Endothelial cell of umbilical vein (primary cell): ENCODE measurements around the gene RBM33. TPM values are rescaled to one million over a fixed set of nuclear protein-coding genes. Genes with fewer than 3 reads are reported as not detected.

ENCODE experiments used
- BruUV-seq: library from RNA; stranded (reverse); fragments of 400-500 nt; replicated peaks from 2 replicates; lab custom pipeline; 2021; lab: Mats Ljungman, UMichigan
- CTCF ChIA-PET: fragments of 300-600, 350-600 bp; sonication (Branson Sonifier 250); formaldehyde crosslinking; loops from one replicate; lab custom pipeline; 2021; ENCODE audit warnings: antibody characterized with exemption, inconsistent platforms; lab: Charles Lee
- POLR2A ChIA-PET: fragments of 300-600, 350-600 bp; sonication (Branson Sonifier 250); formaldehyde crosslinking; loops from one replicate; lab custom pipeline; 2021; ENCODE audit warnings: antibody characterized with exemption, inconsistent platforms; lab: Charles Lee
- DNase-seq: peaks from one replicate; pipeline ENCODE4 v3.0.0-alpha.2; 2011; ENCODE audit warnings: low read depth, low spot score
- FAIRE-seq: peaks from 2 replicates; lab custom pipeline; 2011; peaks lifted over from hg19 to GRCh38; lab: Jason Lieb, UNC
- H2AFZ ChIP-seq: 2 replicates; pipeline ENCODE4 v1.6.0; 2012; ENCODE audit warnings: low read depth, low read length, control low read depth, inconsistent platforms
- H3K27ac ChIP-seq: 2 replicates; pipeline ENCODE4 v1.5.1; 2011; ENCODE audit warnings: low read depth, mild to moderate bottlenecking, control low read depth, low read length, moderate library complexity; ENCODE audit not compliant: insufficient read depth
- H3K27me3 ChIP-seq, 2 experiments: 2 replicates each; pipeline versions ENCODE4 v1.6.0 to v1.6.1; 2011; ENCODE audit warnings: low read length in 2 of 2, mixed read lengths in 1 of 2; ENCODE audit not compliant: control insufficient read depth in 2 of 2, insufficient read depth in 2 of 2
- H3K36me3 ChIP-seq, 2 experiments: 2 replicates in 1 of 2; 3 replicates in 1 of 2; pipeline ENCODE4 v1.5.1; 2011; ENCODE audit warnings: low read length in 2 of 2, mild to moderate bottlenecking in 1 of 2, moderate library complexity in 1 of 2; ENCODE audit not compliant: control insufficient read depth in 2 of 2, insufficient read depth in 2 of 2; ENCODE audit errors: extremely low read depth in 1 of 2
- H3K4me1 ChIP-seq: 3 replicates; pipeline ENCODE4 v1.5.1; 2011; ENCODE audit warnings: mild to moderate bottlenecking, low read length; ENCODE audit not compliant: control insufficient read depth, insufficient read depth; ENCODE audit errors: extremely low read depth
- H3K4me2 ChIP-seq: 2 replicates; pipeline ENCODE4 v1.6.1; 2011; ENCODE audit warnings: low read length, control low read depth, mixed read lengths; ENCODE audit not compliant: insufficient read depth
- H3K4me3 ChIP-seq, 3 experiments: fragments of 200-600 bp in 1 of 3; sonication (generic), shearing (Covaris generic) in 1 of 3; replicated peaks in 1 of 3; 2 replicates each; pipeline ENCODE4 v1.5.1; 2011 to 2016; ENCODE audit warnings: control low read depth in 3 of 3, low read length in 3 of 3, mild to moderate bottlenecking in 2 of 3, inconsistent platforms in 1 of 3, low read depth in 1 of 3, moderate library complexity in 1 of 3; ENCODE audit not compliant: insufficient read depth in 1 of 3
- H3K79me2 ChIP-seq: 2 replicates; pipeline ENCODE4 v1.6.0; 2012; ENCODE audit warnings: low read length, inconsistent platforms; ENCODE audit not compliant: control insufficient read depth, insufficient read depth
- H3K9ac ChIP-seq: replicated peaks from 2 replicates; pipeline ENCODE3; 2011; ENCODE audit warnings: low read length, control low read depth; ENCODE audit not compliant: insufficient read depth; ENCODE audit errors: extremely low read depth
- H3K9me1 ChIP-seq: replicated peaks from 3 replicates; pipeline ENCODE4 v1.6.0; 2011; ENCODE audit warnings: mild to moderate bottlenecking, low read length; ENCODE audit not compliant: control insufficient read depth, insufficient read depth; ENCODE audit errors: extremely low read depth
- H3K9me3 ChIP-seq: replicated peaks from 2 replicates; pipeline ENCODE4 v1.5.1; 2012; ENCODE audit warnings: low read length, inconsistent platforms; ENCODE audit not compliant: control insufficient read depth, insufficient read depth
- H4K20me1 ChIP-seq: replicated peaks from 2 replicates; pipeline ENCODE3; 2011; ENCODE audit warnings: mild to moderate bottlenecking, low read length; ENCODE audit not compliant: control insufficient read depth, insufficient read depth; ENCODE audit errors: extremely low read depth
- CTCF ChIP-seq, 2 donors: IDR thresholded peaks; 1 replicate in 1 of 2; 2 replicates in 1 of 2; pipeline ENCODE4 v1.5.1; 2011; ENCODE audit warnings: low read length in 2 of 2, mild to moderate bottlenecking in 2 of 2, moderate library complexity in 2 of 2, control low read depth in 1 of 2, inconsistent platforms in 1 of 2, low read depth in 1 of 2; ENCODE audit not compliant: insufficient read depth in 1 of 2; ENCODE audit errors: extremely low read depth in 1 of 2
- FOS ChIP-seq: IDR thresholded peaks from 2 replicates; pipeline ENCODE4 v1.6.1; 2011; ENCODE audit warnings: mild to moderate bottlenecking, low read length, moderate library complexity, borderline replicate concordance; ENCODE audit not compliant: insufficient read depth
- JUN ChIP-seq: IDR thresholded peaks from 2 replicates; pipeline ENCODE4 v1.6.1; 2011; ENCODE audit warnings: borderline replicate concordance, low read depth; ENCODE audit not compliant: insufficient read length, insufficient read depth
- POLR2A ChIP-seq: IDR thresholded peaks from 2 replicates; pipeline ENCODE4 v1.6.1; 2012; ENCODE audit warnings: low read depth, mild to moderate bottlenecking, control low read depth, low read length
- dilution Hi-C: fragments of 300-500 bp; cut with MboI; formaldehyde crosslinking; loops from one replicate; pipeline ENCODE4 v1.15.0; 2019; ENCODE audit warnings: low sequenced_read_pairs; ENCODE audit not compliant: extremely low pct_ligation_motif_present
- intact Hi-C: fragments of 100-400 bp; cut with micrococcal nuclease; formaldehyde crosslinking; loops from one replicate; pipeline ENCODE4 v1.10.0; 2022
- polyA plus RNA-seq, 4 experiments: library from polyadenylated mRNA; depleted of rRNA in 3 of 4; stranded (reverse) in 3 of 4; unstranded in 1 of 4; fragments of >200 nt; gene quantifications; 2 replicates each; pipeline versions ENCODE4 v1.2.1 to v1.2.3, GENCODE V29; 2011 to 2012; ENCODE audit warnings: missing spikeins in 1 of 4
- total RNA-seq: library from RNA; stranded (reverse); gene quantifications from 2 replicates; pipeline ENCODE4 v1.2.3, GENCODE V29; 2021

The RBM33 gene
- total and polyA plus RNA-seq, 2 donors (not counting 3 experiments of a cell fraction or from before 2014, with no cell fraction given): 16.2 to 68.2 TPM

DNA sequence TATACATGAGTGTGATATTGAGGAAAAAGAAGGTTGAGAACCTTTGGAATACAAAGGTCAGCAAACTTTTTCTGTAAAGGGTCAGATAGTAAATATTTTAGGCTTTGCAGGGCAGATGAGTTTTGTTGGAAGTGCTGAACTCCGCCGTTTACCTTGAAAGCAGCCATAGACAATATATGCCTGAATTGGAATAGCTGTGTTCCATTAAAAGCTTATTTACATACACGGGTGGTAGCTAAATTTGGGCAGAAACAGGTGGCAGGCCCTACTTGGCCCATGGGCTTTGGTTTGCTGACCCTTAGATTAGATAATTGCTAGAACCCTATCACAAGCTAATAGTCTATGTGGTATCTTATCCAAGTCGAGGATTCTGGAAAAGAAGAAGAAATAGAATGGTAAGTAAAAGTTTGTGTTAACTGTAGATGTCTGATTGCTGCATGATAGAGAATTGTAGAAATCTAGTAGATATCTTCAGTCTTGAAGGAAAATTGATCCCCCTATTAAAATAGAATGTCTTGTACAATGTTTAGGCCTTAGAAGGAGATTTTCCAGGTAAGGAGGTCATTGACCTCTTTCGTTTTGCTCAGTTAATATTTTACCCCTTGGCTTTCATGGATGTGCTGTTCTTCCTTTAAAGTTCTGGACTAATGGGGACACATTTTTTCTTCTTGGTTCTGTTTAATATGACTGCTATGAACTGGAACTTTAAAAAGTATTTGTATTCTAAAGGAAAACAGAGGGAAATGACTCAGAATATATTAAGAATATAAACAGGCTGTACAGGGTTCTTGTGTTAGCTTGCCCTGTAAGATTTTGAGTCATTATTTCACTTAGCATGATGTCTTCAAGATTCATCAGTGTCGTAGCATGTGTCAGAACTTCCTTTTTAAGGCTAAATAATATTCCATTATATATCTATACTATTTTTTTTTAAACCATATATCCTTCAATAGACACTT, 8.0 kb downstream of the RBM33 start:
- ChIA-PET POLR2A (interaction anchor here (1.5 kb wide), 1 partner anchor 9 kb away, joined by 3 read pairs; no protein-coding TSS in a partner anchor), CTCF (interaction anchor here (0.7 to 1.6 kb wide), 5 partner anchors 8 to 138 kb away, joined by 3 to 7 read pairs (median 4); partner anchors contain the start of gene RBM33)
- Histone ChIP-seq H3K36me3 (peaks cover 0 to 2% of the 10 kb centered on the region in 2 experiments), H3K9ac (no peak overlapping the region), H3K79me2 (peaks cover 100% of the 10 kb centered on the region), H3K27ac (peak overlapping the region; percentile 17), H3K4me1 (peaks cover 11% of the 10 kb centered on the region), H3K9me1 (no peaks in the 10 kb centered on the region), H3K27me3 (no peaks in the 10 kb centered on the region), H3K4me3 (no peak overlapping the region), H4K20me1 (peaks cover 32% of the 10 kb centered on the region), H3K4me2 (peak overlapping the region; percentile 42), H3K9me3 (no peaks in the 10 kb centered on the region), H2AFZ (no peak overlapping the region)
- no peak for FAIRE-seq
- intact Hi-C loops: loop anchor here (1.0 kb wide), 1 partner anchor 8 kb away; the partner anchor contains the start of gene RBM33
- dilution Hi-C loops: no loop called here
- no TSS peak for BruUV-seq
- peak; percentile 48 for TF ChIP-seq JUN
- no peak for TF ChIP-seq CTCF (IDR thresholded peaks at IDR 0.05; ENCODE audit: extremely low read depth in 1 of 2, insufficient read depth in 1 of 2, low read depth in 1 of 2, low read length in 2 of 2)
- TF ChIP-seq POLR2A: no peak
- TF ChIP-seq FOS: peak; percentile 93
- peak; percentile 61 for DNase-seq
